ENCODE results near the gene OPN4.

Gene OPN4

DNA sequence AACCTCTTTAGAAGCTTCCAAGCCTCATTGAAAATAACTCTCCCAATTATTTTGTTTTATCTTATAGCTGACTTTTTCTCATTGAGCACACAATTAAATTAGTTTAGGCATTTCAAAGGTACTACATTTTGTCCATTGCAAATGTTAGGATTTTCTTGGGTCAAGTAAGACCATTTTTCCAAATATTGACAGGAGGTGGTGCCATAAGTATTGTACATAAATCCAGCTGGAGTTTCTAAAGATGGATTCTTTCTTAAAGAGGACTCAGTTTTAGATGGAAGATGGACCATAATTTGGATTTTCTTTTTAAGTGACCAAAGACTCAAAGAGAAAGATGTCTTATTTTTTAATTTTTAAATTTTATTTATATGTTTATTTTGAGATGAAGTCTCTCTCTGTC, 12.3 kb upstream of the OPN4 start:
- no peak overlapping the region for H3K4me3 ChIP-seq (replicated peaks; ENCODE audit: insufficient read depth, low read length)
- TF ChIP-seq, protein P1, sequence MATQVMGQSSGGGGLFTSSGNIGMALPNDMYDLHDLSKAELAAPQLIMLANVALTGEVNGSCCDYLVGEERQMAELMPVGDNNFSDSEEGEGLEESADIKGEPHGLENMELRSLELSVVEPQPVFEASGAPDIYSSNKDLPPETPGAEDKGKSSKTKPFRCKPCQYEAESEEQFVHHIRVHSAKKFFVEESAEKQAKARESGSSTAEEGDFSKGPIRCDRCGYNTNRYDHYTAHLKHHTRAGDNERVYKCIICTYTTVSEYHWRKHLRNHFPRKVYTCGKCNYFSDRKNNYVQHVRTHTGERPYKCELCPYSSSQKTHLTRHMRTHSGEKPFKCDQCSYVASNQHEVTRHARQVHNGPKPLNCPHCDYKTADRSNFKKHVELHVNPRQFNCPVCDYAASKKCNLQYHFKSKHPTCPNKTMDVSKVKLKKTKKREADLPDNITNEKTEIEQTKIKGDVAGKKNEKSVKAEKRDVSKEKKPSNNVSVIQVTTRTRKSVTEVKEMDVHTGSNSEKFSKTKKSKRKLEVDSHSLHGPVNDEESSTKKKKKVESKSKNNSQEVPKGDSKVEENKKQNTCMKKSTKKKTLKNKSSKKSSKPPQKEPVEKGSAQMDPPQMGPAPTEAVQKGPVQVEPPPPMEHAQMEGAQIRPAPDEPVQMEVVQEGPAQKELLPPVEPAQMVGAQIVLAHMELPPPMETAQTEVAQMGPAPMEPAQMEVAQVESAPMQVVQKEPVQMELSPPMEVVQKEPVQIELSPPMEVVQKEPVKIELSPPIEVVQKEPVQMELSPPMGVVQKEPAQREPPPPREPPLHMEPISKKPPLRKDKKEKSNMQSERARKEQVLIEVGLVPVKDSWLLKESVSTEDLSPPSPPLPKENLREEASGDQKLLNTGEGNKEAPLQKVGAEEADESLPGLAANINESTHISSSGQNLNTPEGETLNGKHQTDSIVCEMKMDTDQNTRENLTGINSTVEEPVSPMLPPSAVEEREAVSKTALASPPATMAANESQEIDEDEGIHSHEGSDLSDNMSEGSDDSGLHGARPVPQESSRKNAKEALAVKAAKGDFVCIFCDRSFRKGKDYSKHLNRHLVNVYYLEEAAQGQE (IDR thresholded peaks at IDR 0.05; ENCODE audit: insufficient replicate concordance, low read depth): no peak
- TF ChIP-seq, protein P2, sequence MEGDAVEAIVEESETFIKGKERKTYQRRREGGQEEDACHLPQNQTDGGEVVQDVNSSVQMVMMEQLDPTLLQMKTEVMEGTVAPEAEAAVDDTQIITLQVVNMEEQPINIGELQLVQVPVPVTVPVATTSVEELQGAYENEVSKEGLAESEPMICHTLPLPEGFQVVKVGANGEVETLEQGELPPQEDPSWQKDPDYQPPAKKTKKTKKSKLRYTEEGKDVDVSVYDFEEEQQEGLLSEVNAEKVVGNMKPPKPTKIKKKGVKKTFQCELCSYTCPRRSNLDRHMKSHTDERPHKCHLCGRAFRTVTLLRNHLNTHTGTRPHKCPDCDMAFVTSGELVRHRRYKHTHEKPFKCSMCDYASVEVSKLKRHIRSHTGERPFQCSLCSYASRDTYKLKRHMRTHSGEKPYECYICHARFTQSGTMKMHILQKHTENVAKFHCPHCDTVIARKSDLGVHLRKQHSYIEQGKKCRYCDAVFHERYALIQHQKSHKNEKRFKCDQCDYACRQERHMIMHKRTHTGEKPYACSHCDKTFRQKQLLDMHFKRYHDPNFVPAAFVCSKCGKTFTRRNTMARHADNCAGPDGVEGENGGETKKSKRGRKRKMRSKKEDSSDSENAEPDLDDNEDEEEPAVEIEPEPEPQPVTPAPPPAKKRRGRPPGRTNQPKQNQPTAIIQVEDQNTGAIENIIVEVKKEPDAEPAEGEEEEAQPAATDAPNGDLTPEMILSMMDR (IDR thresholded peaks at IDR 0.05; ENCODE audit: insufficient read depth, low read length): no peak
- TF ChIP-seq SPI1 (IDR thresholded peaks at IDR 0.05; ENCODE audit: borderline replicate concordance, low read depth): no peak
- no peak for TF ChIP-seq POLR2AphosphoS5 (IDR thresholded peaks at IDR 0.05; ENCODE audit: low read depth)
- TF ChIP-seq GABPA (IDR thresholded peaks at IDR 0.05; ENCODE audit: low read depth): no peak
- H3K27me3 ChIP-seq (ENCODE audit: insufficient read depth, poor library complexity, severe bottlenecking): no peaks in the 10 kb centered on the region
- H3K27ac ChIP-seq (replicated peaks): no peak overlapping the region
- no peak for DNase-seq (ENCODE audit: low read depth in 1 of 2, low spot score in 1 of 2)

DNA sequence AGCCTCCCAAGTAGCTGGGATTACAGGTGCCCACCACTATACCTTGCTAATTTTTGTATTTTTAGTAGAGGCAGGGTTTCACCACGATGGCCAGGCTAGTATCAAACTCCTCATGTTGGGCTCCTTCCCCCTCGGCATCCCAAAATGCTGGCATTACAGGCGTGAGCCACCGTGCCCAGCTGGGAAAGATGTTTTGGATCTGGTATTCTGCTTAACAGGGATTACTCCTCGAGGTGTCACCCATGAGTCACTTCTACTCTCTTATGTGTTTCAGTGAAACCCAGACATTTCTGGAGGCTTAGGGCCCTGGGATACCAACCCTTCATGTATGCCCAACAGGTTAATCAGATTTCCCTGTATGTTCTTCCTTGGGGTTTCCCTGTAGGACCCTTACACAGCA, 11.8 kb upstream of the OPN4 start:
- H3K27me3 ChIP-seq (ENCODE audit: insufficient read depth, poor library complexity, severe bottlenecking): no peaks in the 10 kb centered on the region
- TF ChIP-seq, protein P1 (IDR thresholded peaks at IDR 0.05; ENCODE audit: insufficient replicate concordance, low read depth): no peak
- no peak overlapping the region for H3K4me3 ChIP-seq (replicated peaks; ENCODE audit: insufficient read depth, low read length)
- no peak overlapping the region for H3K27ac ChIP-seq (replicated peaks)
- no peak for DNase-seq (ENCODE audit: low read depth in 1 of 2, low spot score in 1 of 2)

DNA sequence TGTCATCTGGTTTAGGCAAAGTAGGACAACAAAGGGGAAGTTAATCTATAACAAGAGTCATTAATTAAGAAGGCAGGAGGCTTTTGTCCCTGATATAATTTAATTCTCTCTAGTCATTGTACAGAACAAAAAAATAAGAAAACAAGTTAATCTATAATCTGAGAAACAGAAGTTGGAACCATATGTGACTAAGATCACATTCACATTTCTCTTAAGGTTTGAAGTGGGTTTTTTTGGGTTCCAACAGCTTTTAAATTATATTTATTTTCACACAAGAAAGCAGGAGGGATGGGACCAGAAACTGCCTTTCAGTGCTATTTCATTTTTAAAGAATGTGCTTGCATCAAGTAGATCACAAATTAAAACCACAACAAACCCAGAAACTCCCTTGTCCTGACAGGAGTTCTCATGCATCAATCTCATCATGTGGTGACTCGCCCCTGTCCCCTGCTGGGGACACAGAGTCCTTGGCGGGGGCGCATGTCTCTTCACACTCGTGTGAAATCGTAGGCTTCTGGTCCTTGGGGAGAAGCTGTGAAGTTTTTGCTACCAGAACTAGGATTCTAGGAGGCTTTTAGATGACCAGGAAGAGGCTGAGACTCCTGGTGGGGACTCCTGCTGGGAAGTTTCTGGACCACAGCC, 10.1 kb upstream of the OPN4 start:
- no peak overlapping the region for H3K4me3 ChIP-seq (replicated peaks; ENCODE audit: insufficient read depth, low read length)
- TF ChIP-seq GABPA (IDR thresholded peaks at IDR 0.05; ENCODE audit: low read depth): no peak
- TF ChIP-seq, protein P2 (IDR thresholded peaks at IDR 0.05; ENCODE audit: insufficient read depth, low read length): no peak
- TF ChIP-seq, protein P1 (IDR thresholded peaks at IDR 0.05; ENCODE audit: insufficient replicate concordance, low read depth): no peak
- no peak for TF ChIP-seq POLR2AphosphoS5 (IDR thresholded peaks at IDR 0.05; ENCODE audit: low read depth)
- no peak for TF ChIP-seq SPI1 (IDR thresholded peaks at IDR 0.05; ENCODE audit: borderline replicate concordance, low read depth)
- no peak for DNase-seq (ENCODE audit: low read depth in 1 of 2, low spot score in 1 of 2)
- no peaks in the 10 kb centered on the region for H3K27me3 ChIP-seq (ENCODE audit: insufficient read depth, poor library complexity, severe bottlenecking)
- H3K27ac ChIP-seq (replicated peaks): no peak overlapping the region

All from HL-60 (cell line).